ENCODE measurements around the gene PRSS33.

PRSS33 gene

DNA sequence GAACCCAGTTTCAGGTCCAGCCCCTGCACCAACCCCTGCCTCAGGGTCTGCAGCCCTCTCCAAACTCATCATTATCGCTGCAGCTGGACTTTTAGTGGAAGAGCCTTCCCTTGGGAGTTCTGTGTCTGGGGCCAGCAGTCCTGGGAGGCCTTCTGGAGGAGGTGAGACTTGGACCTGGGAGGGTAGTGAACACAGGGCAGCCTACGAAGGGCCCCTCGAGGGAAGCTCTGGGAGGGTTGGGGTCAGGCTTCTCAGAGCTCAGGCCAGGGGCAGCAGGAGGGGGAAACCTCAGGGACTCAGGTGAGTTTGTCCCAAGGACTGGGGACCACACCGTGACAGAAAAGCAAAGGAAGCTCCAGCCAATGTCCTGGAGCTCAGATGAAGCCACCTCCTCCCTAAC is 46.2 kb downstream of the PRSS33 start:
- no peak for DNase-seq (ENCODE audit: low read depth)

DNA sequence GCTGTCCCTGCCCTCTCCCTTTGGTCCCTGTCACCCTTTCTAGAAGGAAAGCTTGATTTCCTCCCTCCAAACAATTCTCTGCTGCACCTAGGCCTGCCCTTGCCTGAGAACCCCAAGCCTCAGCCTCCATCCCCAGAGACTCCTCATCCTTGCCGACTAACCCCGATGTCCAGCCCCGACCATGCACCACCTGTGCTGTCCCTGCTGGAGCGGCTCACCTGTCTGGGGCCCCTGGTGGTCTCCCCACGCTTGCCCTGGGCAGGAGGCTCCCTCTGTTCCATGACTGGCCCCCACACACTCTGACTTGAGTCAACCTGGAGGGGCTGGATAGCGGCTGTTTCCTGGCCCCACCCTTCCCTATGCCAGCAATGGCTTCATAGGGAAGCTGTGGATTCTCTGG is 46.9 kb downstream of the PRSS33 start:
- no peak for DNase-seq (ENCODE audit: low read depth)

DNA sequence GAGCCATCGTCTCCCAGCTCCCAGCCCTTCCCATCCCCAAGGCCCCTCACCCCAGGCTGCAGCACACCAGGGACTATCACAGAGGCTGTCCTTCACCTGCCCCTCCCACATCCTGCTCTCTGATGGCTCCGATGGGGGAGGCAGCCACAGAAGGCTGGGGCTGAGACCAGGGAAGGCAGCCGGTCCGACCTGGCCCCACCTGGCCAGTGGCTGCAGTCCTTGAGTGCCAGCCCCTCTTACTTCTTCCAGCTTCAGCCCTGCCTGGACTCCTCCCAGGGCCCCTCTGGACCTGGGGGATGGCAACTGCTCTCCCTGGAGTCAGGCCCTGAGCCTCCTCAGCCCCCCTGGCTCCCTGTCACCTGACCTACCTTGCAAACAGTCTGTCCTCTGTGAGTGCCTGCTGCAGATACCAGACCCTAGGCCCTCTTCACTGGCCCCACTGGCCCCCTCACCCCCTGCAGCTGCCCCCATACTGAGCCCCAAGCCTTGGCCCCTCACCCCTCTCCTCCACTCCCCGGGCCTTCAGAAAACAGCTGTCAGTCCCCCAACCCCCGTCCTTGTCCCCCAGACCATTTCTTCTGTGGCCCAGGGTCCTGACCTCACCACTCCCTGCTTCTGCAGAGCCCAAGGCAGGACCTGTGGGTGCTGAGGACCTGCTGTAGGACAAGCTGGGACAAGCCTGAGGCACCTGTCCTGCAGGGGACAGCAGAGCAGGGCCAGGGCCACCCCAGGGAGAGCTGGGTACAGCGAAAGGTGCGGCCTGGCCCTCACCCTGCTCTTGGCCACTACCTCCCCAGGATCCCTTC is 47.5 kb downstream of the PRSS33 start:
- DNase-seq (ENCODE audit: low read depth), result no peak

DNA sequence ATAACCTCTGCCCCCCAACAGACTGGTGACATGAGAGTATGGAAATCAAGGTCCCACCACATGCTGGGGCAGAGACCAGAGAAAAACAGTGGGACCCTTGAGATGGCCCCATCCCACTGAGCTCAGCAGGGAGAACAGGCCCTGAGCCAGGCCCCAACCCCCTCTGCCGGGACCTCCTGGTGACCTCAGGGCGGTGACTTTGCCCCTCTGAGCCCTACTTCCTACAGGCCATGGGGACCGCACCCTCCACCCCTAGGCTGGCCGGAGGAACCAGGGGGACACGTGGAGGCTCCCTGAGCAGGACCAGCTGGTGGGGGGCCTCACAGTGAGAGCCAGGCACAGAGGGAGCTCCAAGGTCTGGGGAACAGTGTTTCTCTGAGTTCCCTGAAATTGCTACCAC is 48.7 kb downstream of the PRSS33 start:
- no peak for DNase-seq (ENCODE audit: low read depth)

DNA sequence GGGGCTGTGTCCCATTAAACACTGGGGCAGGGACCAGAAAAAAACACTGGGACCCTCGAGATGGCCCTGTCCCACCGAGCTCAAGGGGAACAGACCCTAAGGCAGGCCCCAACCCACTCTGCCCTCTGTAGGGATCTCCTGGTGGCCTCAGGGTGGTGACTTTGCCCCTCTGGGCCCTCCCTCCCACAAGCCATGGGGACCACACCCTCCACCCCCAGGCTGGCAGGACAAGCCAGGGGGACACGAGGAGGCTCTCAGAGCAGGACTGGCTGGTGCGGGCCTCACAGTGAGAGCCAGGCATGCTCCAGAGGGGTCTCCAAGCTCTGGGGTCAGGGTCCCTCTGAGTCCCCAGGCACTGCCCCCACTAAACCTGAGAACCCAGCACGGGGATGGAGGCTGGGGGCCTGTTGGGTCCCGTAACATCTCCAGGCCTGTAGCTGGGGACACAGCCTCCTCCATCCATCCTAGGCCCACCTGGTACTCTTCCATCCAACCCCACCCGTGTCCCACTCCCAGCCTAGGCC is 49.4 kb downstream of the PRSS33 start:
- no peak for DNase-seq (ENCODE audit: low read depth)

DNA sequence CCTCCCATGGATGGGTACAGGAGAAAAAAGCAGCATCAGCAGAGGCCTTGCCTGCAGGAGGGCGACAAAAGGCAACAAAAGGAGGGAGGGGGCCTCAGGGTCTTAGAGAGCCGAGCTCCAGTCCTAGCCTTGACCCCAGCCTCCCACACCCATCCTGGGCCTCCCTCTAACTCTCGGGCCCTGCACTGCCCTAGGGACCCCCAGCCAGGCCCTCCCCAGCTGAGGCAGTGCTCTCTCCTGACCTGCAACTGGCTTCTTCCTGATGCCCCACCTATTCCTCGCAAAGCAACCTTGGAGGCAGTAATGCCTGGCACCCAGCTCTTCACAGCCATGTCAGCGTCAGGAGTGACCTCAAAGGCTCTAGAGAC is 50.1 kb downstream of the PRSS33 start:
- no peak for DNase-seq (ENCODE audit: low read depth)

DNA sequence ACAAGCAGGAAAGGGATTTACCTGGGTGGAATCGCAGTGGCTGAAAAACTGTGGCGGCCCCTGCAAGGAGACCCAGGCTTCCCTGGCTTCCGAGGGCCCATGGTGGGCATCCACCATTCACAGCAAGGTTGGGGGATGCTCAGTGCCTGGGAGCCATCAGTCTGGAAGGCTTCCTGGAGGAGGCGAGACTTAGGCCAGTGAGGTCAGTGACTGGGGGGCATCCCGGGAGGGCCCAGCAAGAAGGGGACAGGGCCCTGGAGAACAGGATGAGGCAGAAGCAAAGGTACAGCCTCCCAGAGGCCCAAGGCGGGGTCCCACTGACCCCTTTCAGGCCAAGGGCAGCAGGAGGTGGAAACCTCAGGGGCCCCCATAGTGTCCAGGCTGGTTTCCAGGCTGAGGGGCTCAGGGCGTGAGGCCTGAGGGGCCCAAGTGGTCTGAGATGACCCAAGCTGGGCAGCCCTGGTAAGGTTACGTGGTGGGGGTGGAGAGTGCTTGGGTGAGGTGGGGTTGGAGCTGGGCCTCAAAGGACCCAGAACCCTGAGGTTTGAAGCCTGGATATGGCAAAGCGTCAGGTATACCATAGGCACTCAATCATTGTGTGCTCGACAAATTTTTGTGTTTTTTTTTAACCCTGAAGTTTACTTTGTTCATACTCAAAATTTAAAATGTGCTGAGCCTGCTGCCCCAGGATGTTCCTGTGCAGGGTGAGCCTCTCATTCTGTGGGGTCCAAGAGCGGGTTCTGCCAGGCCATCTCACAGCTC is 50.7 kb downstream of the PRSS33 start:
- no peak for DNase-seq (ENCODE audit: low read depth)

DNA sequence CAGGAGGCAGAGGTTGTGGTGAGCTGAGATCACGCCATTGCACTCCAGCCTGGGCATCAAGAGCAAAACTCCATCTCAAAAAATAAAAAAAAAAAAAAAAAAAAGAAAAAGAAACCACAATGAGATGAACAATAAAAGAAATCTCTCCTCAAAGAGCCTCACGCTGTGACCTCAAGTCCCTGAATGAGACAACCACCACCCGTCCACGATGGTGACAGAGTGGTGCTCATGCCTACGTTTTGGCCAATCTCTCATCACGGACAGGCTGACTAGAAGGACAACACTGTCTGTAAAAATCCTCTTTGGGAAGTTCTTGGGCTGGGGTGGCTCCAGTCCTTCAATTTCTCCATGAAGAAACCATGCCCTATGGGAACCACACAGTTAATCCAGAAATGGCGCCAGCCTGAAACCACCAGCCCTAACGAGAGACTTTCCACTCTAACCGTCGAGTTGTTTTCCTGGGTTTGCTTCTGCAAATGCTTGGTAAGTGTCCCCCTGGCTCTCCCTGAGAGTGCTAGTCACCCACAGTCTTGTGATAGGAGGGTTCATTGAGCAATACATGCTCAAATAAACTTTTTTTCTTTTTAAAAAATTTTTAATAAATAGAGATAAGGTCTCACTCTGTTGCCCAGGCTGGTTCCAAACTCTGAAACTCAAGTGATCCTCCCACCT is 52.4 kb downstream of the PRSS33 start:
- no peak for DNase-seq (ENCODE audit: low read depth)
